ENCODE results near the gene HOXA4. TPM values are rescaled to one million over a fixed set of nuclear protein-coding genes. Genes with fewer than 3 reads are reported as not detected.

The HOXA4 gene
- 4.1 and 6.7 TPM in 2 replicates for total RNA-seq (2014; rRNA removed; shearing (Covaris generic))

DNA sequence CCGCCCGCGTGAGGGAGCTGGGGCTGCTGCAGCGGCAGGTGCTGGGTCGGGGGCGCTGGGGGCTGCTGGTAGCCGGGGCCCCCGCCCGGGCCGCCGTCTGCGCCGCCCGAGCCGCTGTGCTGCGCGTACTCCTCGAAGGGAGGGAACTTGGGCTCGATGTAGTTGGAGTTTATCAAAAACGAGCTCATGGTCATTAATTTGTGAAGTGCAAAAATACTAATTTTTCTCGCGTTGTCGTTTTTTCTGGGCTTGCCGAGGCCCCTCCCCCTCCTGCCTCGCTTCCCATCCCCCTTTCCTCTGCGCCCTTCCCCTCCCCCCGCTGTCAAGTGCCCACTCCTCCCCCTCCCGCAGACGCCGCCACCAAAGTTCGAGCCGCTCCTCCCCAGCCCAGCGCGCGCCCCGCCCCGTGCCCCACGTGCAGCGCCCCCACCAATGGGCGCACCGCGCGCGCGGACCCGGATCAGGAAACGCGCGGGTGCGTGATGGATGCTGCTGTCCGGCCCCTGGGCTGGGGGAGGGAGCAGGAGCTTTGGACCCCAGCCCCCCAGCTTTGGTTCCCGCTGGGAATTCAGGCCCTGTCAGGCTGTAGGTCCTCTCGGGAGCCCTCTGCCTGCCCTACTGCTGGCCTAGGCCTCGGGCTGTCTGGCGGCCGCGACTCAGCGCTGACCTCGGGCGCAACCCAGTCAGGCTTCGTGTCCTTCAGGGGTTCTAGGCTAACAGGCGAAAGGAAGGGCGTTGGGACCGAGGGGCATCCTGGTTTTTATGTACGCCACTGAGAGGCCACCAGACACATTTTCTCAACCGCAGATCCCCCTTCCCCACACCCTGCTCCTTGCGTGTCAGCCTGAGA is at the start of gene HOXA4:
TSS of gene HOXA4 (minus strand) at position 218 of the 850 bp plus-strand sequence. CDS start at position 194, 24 bp downstream.
- DNase-seq (ENCODE audit: low read depth), result peak; percentile 99

GRCh38 chr7:27179503-27180430 is 49.2 kb upstream of the HOXA4 start:
- DNase-seq (ENCODE audit: low read depth), result peak; percentile 91

- no peak for DNase-seq (ENCODE audit: low read depth)
Observed at GRCh38 chr7:27179030-27179429, 48.5 kb upstream of the HOXA4 start.

DNA sequence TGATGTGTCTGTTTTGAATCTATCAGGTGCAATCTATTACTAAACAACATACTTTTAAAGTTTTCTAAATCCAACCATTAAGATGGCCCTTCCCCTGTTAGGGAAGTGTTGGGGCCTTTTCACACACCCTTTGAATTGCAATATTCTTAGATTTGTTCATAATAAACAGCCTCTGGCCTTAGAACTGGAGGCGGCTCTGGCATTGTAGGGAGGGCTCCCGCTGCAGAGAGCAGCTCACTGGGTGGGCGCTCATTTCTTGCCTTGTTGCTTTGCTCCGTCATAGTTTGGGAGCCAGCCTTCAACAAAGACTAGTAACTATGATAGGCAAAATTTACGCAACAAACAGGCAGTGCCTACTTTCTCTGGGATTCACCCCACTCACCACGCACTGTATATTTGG is 47.8 kb upstream of the HOXA4 start:
- DNase-seq (ENCODE audit: low read depth), result no peak

DNA sequence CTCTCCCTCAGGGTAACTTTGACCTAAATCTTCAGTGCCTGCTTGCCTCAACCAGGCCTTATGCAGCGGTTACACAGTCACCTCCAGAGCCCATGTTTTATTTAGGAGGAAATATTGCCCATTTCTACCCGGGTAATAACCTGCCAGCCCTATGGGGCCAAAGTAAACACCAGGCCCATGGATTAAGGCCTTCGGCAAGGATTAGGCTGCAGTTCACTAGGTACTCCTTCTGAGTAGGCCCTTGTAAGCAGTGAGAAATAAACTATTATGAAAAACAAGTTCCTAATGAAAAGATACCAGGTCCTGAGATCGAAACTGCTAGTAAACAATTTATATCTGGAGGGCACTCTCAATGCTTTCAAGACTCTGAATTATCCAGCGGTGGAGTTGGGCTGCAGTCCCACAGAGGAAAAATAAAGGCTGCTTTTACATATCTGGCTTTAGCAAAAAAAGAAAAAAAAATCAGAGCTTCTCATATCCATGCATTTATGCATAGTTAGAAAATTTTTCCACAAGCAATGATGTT is 47.3 kb upstream of the HOXA4 start:
- DNase-seq (ENCODE audit: low read depth), result no peak

GRCh38 chr7:27176962-27177794 is 46.6 kb upstream of the HOXA4 start:
- no peak for DNase-seq (ENCODE audit: low read depth)

GRCh38 chr7:27176524-27176845 is 45.9 kb upstream of the HOXA4 start:
- no peak for DNase-seq (ENCODE audit: low read depth)

- no peak for DNase-seq (ENCODE audit: low read depth)
Observed at GRCh38 chr7:27175626-27176523, 45.3 kb upstream of the HOXA4 start.

DNA sequence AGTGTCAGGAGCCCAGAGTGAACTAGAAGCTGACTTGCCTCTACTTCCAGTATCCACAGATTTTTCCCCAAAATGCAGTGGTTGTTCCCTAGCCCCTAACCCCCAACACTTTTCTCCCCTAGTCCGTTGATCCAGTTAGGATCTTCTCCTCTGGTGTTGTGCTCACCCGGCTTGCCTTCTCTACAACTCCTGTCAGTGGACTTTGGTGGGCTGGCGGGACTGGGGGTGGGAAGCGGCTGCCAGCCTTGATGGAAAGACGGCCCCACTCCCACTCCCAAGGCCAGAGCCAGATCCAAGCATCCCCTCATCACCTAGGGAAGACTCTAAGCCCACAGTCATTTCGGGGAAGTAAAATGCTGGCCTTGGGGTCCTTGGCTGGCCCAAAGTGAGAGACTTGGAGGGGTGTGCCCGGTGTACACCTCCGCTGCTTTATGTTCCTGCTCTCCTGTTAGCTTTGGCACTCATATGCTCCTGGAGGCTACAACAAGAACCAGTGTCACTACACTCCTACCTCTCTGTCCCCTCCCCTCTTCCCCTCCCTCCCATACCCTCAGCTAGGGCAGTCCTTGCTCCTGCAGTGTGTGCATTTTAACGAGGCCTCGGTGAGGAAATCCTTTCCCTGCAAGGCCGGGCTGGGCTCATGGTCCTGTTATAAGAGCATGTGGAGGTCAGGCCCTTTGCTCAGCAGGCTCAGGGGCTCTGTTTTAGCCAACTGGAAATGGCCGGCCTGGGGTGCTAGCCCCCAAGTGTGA is 44.5 kb upstream of the HOXA4 start:
- no peak for DNase-seq (ENCODE audit: low read depth)

DNA sequence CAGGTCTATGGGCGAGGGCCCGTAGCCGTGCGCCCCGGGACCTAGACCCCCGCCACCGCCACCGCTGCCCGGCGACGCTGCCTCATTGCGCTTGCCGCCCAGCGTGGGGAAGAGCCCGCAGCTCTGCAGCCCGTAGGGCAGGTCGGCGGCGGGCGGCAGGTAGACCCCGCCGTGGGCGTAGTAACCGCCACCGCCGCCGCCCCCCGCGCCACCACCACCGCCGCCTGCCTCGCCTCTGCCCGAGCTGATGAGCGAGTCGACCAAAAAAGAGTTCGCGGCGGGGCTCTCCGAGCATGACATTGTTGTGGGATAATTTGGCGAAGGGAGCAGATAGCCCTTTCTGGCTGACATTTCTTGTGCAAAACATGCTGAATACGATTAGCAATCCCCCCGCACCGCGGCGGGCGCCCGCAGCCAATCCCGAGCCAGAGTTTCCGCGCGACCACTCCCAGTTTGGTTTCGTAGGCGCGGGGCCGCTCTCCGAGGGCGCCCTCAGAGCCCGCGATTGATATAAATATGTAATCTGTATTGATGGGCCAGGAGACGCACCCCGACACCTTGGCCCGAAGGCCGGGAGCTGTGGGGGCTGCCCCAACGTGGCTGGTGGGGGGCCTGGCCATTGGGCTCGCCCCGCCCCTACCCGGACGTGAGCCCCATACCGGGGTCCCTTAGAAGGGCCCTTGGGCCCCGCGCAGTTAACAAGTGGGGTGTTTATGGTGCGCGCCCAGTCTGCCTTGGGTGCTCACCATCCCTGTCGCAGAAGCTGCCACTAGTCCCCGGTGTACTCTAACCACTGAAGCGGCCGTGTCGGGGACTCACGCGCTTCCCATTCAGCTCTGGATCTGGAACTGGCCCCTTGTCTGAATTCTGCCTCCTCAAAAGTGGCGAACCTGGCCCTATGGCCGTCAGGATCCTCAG is 43.7 kb upstream of the HOXA4 start, which contains the start of gene HOXA10:
TSS of gene HOXA10 (minus strand) at position 365 of the 918 bp plus-strand sequence. CDS start at position 351, 14 bp downstream.
- DNase-seq (ENCODE audit: low read depth), result peak; percentile 62

DNA sequence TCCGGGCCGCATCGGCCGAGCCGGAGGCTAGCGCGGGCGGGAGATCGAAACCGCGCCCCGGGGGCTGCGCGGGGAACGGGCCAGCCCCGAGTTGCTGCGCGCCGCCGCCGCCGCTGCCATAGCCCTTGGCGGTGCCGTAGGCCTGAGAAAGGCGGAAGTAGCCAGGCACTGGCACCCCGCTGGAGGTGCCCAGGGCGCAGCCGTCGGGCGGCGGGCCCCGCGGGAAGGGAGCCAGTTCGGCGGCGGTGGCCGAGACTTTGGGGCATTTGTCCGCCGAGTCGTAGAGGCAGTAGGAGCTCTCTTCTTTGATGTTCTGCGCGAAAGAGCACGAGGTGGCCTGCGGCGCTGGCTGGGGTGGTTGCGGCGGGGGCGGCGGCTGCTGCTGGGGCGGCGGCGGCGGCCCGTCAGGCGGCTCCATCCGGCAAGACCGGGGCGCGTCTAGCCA is 43.0 kb upstream of the HOXA4 start:
- peak; percentile 82 for DNase-seq (ENCODE audit: low read depth)

DNA sequence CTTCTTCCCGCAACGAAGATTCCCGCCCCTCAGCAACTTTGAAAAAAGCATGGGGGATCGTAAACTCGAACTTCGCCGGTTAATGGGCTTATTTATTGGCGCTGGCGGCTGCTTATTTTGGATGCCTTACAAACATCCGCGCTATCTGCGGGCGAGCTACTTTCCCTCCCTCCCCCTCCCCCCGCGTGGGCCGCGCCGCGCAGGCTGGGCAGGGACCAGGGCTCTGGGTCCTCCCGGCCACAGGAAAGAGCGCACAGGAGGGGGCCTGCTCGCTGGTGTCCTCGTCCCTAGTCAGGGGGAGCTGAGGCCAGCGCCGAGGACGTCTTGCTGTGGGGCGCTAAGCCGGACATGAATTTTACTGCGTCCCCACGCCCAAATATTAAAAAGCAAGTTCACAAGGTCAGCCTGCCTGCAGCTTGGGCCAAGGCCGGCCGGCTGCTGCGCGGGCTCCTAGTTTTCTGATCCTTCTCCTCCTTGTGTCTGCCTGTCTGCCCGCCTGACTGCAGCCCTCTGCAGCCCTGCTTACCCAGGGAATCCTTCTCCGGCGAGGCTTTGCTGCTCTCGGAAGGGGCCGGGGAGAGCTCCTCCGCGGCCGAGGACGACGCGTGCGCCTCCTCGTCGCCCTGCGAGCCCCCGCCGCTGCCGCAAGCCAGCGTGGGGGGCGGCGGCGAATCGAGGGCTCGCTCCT is 42.4 kb upstream of the HOXA4 start:
- DNase-seq (ENCODE audit: low read depth), result peak; percentile 79

- DNase-seq (ENCODE audit: low read depth), result peak; percentile 50
Observed at GRCh38 chr7:27172315-27172774, 41.8 kb upstream of the HOXA4 start.

DNA sequence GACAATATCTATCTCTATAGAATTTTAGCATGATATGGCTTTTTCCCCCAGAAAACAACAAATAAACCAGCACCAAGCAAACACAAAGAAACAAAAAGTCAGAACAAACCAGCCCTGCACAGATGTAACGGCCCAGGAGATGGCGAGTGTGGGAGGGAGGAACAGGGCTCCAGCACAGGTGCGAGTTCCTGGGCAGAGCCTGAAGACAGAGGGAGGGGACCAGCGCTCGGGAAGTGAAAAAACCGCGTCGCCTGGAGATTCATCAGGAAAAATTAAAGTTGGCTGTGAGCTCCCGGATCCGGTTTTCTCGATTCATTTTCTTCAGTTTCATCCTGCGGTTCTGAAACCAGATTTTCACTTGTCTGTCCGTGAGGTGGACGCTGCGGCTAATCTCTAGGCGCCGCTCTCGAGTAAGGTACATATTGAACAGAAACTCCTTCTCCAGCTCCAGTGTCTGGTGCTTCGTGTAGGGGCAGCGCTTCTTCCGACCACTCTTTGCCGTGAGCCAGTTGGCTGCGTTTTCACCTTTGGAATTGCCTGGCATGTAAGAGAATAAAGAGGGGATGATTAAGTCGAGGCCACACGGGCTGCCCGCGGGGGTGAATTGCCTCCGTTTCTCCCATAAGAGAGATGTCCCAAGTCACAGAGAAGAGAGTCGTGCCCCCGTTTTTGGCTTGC is 41.2 kb upstream of the HOXA4 start:
- no peak for DNase-seq (ENCODE audit: low read depth)

GRCh38 chr7:27171325-27171636 is 40.7 kb upstream of the HOXA4 start:
- DNase-seq (ENCODE audit: low read depth), result no peak

- DNase-seq (ENCODE audit: low read depth), result no peak
Observed at GRCh38 chr7:27170426-27171324, 40.1 kb upstream of the HOXA4 start.

All from Daoy (cell line).